ENCODE measurements around the gene ARHGEF10L. TPM values are rescaled to one million over a fixed set of nuclear protein-coding genes. Genes with fewer than 3 reads are reported as not detected.

ARHGEF10L gene
- total RNA-seq, 3 donors from 2014 or later = 0.08 to 0.24 TPM; not detected in 1

DNA sequence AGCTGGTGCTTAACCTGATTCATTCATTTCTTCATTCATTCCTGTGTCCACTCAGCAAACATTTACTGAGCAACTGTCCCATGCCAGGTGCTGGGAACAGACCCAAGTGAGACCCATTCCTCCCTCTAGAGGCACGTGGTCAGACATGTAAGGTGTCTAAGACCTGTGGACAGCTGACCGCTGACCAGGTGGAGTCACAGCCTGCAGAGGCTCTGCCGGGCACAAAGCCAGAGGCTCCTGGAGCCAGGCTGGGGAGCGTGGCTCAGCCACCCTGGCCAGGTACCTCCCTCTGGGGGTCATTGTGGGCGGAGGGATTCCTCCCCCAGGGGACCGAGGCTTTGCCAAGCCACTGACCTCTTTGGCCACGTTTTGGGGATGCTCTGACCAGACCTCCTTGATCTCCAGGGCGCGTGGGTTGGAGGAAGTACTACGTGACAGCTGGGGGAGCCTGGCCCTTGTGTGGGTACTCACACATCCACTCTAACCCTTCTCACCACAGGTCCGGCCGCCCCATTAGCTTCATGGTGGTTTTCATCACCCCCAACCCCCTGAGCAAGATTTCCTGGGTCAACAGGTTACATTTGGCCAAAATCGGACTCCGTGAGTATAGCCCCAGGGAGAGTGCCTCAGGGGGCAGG, 100.3 kb downstream of the ARHGEF10L start:
- Mint-ChIP-seq H3K27me3 (ENCODE audit: low read depth) (peaks cover 16% of the 10 kb centered on the region), H3K4me3 (no peak overlapping the region), H3K9me3 (no peaks in the 10 kb centered on the region), H3K36me3 (ENCODE audit: insufficient read depth) (no peaks in the 10 kb centered on the region), H3K4me1 (ENCODE audit: low read depth) (peaks cover 2% of the 10 kb centered on the region)
- DNase-seq (no peak), ATAC-seq (no peak)

DNA sequence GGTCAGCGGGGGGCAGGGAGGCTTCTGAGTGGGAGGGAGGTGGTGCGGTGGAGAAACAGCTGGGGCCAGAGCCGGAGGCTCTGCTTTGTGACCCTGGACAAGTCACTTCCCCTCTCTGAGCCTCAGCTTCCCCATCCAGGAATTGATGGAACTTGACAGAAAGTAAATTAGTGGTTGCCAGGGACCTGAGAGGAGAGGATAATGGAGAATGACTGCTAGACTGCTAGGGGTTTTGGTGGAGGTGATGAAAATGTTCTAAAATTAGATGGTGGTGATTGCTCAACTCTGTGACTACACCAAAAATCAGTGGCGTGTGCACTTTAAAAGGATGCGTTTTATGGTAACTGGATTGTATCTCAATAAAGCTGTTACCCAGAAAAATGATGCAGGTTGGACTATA, 100.9 kb downstream of the ARHGEF10L start:
- Mint-ChIP-seq H3K36me3 (ENCODE audit: insufficient read depth) (no peaks in the 10 kb centered on the region), H3K27me3 (ENCODE audit: low read depth) (peaks cover 16% of the 10 kb centered on the region), H3K4me3 (no peak overlapping the region), H3K4me1 (ENCODE audit: low read depth) (peaks cover 2% of the 10 kb centered on the region), H3K9me3 (no peaks in the 10 kb centered on the region)
- DNase-seq (no peak), ATAC-seq (no peak)

DNA sequence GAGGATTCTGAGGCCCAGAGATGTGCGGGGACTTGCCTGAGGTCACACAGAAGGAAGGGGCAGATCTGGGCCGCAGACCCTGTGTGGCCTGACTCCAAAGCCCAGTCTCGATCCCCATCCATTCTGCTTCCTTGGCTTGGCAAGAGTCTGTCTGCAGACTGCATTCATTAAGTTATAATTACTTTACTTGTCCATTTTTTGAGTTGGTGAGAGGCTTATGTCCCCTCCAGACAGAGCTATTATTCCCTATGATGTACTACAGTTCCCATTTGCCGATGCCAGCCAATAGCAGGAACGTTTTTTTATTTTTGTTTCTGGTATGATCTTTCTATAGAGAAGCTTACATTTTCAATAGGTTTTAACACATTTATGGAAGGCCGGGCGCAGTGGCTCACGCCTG, 101.5 kb downstream of the ARHGEF10L start:
- ATAC-seq = no peak
- Mint-ChIP-seq H3K36me3 (ENCODE audit: insufficient read depth) (no peaks in the 10 kb centered on the region), H3K4me3 (no peak overlapping the region), H3K4me1 (ENCODE audit: low read depth) (no peaks in the 10 kb centered on the region), H3K27me3 (ENCODE audit: low read depth) (peaks cover 16% of the 10 kb centered on the region), H3K9me3 (no peaks in the 10 kb centered on the region)
- no peak for DNase-seq

DNA sequence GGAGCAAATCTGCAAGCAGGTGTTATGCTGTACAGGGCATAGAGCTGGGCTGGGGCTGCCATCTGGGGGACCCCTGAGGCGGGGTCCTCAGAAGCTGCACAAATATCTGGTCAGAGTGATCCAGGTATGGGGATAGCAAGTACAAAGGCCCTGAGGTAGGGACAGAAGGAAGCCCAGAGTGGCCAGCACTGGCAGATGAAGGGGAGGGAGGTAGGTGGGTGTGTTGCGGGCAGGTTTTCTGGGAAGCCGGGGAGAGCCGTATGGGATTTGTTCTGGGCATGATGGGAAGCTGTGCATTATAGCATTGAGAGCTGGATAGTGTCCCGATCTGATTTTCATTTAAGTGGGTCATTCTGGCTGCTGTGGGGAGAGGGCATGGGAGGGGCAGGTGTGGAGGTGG, 102.7 kb downstream of the ARHGEF10L start:
- Mint-ChIP-seq H3K9me3 (no peaks in the 10 kb centered on the region), H3K27me3 (ENCODE audit: low read depth) (peaks cover 16% of the 10 kb centered on the region)

DNA sequence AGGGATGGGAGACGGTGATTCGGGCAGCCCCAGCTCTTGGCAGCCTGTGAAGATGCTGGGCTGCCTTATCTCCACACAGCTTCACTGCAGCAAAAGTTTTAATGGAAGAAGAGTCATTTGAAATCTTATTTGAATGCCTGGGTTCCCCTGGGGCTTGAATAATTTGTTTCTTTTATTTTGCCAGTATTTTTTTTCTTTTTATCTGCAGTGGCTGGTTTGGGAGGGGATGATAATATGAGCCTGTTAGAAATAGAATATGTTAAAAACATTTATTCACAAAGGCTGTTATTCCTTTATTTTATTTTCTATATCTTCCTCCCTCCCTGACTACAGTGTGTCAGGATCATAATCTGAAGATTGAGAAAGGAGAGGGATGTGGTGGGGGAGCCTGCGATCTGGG, 103.4 kb downstream of the ARHGEF10L start:
- Mint-ChIP-seq H3K27me3 (ENCODE audit: low read depth) (peaks cover 16% of the 10 kb centered on the region), H3K4me1 (ENCODE audit: low read depth) (no peaks in the 10 kb centered on the region), H3K4me3 (no peak overlapping the region), H3K9me3 (no peaks in the 10 kb centered on the region), H3K36me3 (ENCODE audit: insufficient read depth) (no peaks in the 10 kb centered on the region)
- DNase-seq (no peak), ATAC-seq (no peak)

More for the DNA sequence above, 102.7 kb downstream of the ARHGEF10L start:
- ATAC-seq (no peak), DNase-seq (no peak)
- H3K4me3 Mint-ChIP-seq = no peak overlapping the region
- H3K36me3 Mint-ChIP-seq (ENCODE audit: insufficient read depth) = no peaks in the 10 kb centered on the region
- no peaks in the 10 kb centered on the region for H3K4me1 Mint-ChIP-seq (ENCODE audit: low read depth)

DNA sequence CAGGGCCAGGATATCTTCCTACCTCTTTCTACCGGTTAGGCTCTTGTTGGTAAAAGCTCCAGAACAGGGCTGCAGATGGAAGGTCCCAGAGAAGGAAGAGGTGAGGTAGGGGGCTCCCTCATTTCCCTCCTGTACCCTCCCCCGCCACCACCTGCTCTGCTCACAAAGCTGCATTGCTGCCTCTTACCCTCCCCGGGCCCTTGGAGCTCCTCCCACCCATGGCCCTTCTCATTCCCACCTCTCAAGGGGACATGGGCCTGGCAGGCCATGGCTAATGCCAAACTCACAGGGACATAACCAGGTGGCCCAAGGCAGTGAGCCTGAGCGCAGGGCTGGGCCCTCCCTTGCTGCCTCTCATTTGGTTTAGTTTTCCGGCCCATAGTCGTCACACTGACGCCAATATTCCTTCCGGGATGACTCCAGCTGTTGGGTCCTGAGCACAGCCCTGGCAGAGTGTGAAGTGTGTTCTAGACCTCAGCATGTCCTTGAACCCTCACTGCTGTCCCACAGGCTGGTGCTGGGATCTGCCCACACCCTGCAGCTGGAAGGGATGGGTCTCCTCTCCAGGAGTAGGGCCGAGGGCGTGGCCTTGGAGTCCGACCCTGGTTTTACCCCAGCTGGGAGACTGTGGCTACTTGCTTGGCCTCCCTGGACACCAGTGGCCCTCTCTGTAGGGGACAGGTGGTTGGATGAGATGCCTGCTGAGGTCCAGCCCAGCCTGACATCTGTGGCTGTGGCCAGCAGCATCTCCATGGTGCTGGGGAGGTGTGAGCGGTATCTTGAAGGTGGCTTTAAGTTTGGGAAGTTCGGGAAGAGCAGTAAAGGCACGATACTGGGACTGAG, 104.6 kb downstream of the ARHGEF10L start:
- peaks cover 13% of the 10 kb centered on the region for H3K27me3 Mint-ChIP-seq (ENCODE audit: low read depth)
- no peaks in the 10 kb centered on the region for H3K36me3 Mint-ChIP-seq (ENCODE audit: insufficient read depth)
- H3K4me3 Mint-ChIP-seq = no peak overlapping the region
- no peaks in the 10 kb centered on the region for H3K9me3 Mint-ChIP-seq
- H3K4me1 Mint-ChIP-seq (ENCODE audit: low read depth) = no peaks in the 10 kb centered on the region
- ATAC-seq (no peak), DNase-seq (no peak)

DNA sequence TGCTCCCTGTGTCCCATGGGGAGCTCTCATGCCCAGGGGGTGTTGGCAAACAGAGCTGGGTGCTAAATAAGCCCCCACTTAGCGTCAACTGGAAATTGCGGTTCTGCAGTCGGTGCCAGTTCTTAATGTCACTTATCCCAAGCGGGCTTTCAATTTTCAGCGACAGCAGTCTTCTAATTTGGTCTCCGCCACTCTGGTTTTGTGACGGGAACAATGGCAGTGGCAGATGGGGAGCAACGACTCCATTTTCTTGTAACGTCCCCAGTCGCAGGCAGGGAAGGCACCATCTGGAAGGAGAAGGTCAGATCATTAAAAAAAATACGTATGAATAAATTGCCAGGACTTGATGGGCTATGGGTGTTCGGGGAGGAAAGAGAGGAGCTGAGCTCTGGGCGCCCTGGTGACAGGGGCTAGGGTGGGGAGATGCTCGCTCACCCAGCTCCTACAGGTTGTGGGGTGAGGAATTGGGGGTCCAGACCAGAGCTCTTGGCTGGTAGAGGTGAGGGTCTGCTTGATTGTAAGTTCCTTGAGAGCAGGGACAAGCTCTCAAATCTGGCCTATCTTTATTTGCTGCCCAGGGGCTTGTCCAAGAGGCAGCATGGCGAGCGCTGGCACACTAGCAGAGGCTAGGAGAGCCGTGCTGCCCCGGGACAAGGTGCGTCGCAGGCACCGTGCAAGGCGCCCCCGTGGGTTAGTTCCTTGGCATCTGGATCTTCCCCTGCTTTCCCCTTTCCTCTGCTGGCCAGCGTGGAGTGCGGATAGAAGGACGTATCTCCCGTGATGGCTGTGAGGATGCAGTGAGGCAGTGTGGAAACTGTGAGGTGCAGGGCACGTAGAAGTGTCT, 105.8 kb downstream of the ARHGEF10L start:
- peaks cover 8% of the 10 kb centered on the region for H3K27me3 Mint-ChIP-seq (ENCODE audit: low read depth)
- H3K9me3 Mint-ChIP-seq = no peaks in the 10 kb centered on the region
- no peak for ATAC-seq
- H3K4me1 Mint-ChIP-seq (ENCODE audit: low read depth) = no peaks in the 10 kb centered on the region
- no peaks in the 10 kb centered on the region for H3K36me3 Mint-ChIP-seq (ENCODE audit: insufficient read depth)
- no peak overlapping the region for H3K4me3 Mint-ChIP-seq
- no peak for DNase-seq

DNA sequence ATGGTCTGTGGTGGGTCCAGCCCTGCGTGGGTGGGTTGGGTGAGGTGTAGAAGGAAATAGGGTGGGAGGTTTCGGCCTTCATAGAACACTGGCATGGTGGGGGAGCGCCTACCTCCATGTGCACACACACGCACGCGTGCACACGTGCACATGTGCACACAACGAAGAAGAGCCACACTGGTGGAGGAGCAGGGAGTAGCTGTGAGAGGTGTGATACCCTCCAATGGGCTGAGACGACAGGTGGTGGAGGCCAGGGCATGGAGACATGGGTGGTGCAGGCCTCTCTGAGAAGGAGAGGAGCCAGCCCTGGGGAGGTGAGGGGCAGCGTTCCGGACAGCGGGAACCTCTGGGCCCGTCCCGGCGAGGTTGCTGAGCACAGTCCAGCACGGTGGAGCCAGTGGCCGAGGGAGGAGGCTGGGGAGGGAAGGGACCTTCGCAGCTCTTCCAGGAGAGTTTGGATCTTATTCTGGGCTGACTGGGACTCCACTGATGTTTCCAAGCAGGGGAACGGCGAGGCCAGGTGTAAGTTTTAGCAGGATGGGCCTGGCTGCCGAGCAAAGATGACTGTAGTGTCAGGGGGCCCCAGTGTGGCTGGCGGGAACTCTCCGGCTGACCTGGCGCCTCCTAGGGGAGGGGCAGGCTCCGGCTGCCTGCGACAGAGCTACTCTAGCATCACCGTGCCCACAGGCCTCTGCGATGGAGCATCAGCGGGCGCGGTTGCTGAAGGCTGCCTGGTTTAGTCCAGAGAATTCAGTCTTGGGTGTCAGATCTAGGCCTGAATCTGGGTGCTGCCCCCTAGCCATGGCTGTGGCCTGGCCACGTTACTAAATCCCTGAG, 107.2 kb downstream of the ARHGEF10L start:
- no peaks in the 10 kb centered on the region for H3K36me3 Mint-ChIP-seq (ENCODE audit: insufficient read depth)
- no peaks in the 10 kb centered on the region for H3K9me3 Mint-ChIP-seq
- no peak for ATAC-seq
- no peaks in the 10 kb centered on the region for H3K4me1 Mint-ChIP-seq (ENCODE audit: low read depth)
- no peak for DNase-seq
- no peak overlapping the region for H3K4me3 Mint-ChIP-seq
- peaks cover 8% of the 10 kb centered on the region for H3K27me3 Mint-ChIP-seq (ENCODE audit: low read depth)

DNA sequence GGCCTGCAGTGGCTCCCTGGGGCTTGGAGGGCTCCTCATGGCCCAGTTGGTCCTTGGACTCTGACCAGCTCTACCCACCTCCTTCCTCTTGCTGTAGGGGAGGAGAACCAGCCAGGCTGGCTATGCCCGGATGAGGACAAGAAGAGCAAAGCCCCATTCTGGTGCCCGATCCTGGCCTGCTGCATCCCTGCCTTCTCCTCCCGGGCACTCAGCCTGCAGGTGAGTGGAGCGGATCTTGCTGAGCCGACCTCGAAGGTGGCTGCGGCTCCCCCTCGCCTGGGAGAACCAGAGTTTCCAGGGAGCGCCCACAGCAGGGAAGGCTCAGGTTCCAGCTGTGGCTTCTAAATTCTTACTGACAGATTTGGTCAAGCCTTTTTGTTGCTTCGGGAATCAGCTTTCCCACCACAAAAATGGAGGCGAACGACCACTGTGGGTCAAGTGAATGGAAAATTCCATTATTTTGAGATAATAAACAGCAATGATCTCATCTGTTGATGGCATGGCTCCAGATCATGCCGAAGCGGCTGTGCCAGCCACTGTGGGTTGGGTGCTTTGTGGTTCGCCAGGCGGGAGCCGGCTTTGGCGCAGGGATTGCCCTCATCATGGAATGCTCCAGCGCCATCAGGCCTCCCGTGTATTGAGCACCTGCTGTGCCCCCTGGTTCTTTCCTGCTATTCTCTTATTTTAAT, 109.1 kb downstream of the ARHGEF10L start:
- no peak overlapping the region for H3K4me3 Mint-ChIP-seq
- no peaks in the 10 kb centered on the region for H3K27me3 Mint-ChIP-seq (ENCODE audit: low read depth)
- ATAC-seq (no peak), DNase-seq (no peak)
- no peaks in the 10 kb centered on the region for H3K9me3 Mint-ChIP-seq
- no peaks in the 10 kb centered on the region for H3K36me3 Mint-ChIP-seq (ENCODE audit: insufficient read depth)
- no peaks in the 10 kb centered on the region for H3K4me1 Mint-ChIP-seq (ENCODE audit: low read depth)

DNA sequence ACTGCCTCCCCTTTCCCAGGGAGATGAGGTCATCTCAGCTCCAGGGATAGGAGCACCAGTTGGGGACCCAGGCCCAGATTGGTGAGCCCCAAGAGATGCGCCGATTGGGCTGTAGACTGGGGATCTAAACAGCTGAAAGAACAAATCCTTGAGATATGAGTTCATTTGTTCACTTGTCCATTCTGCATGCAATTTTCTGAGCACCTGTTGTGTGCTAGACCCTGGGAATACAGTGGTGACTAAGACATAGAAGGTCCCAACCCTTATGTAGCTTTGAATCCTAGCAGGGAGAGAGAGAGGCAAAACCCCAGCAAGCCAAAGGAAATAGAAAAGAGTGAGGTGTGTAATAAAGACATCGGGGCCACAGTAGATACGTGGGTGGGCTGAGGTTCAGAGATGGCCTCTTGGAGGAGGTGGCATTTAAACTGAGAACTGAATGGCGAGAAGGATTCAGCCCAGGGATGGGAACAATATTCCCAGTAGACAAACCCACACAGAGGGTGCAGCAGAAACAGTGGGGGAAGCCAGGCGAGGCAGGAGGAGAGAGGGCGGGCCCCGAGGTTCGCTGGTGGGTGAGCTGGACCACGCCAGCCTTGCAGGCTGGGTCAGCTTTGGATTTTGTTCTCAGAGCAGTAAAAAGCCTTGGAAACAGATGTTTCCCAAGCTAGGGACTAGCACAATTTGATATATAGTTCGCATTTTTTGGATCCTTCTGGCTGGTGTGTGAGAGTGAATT, 110.0 kb downstream of the ARHGEF10L start:
- DNase-seq (no peak), ATAC-seq (no peak)
- H3K4me3 Mint-ChIP-seq = no peak overlapping the region
- H3K4me1 Mint-ChIP-seq (ENCODE audit: low read depth) = no peaks in the 10 kb centered on the region
- H3K9me3 Mint-ChIP-seq = no peaks in the 10 kb centered on the region
- H3K36me3 Mint-ChIP-seq (ENCODE audit: insufficient read depth) = no peaks in the 10 kb centered on the region
- no peaks in the 10 kb centered on the region for H3K27me3 Mint-ChIP-seq (ENCODE audit: low read depth)

DNA sequence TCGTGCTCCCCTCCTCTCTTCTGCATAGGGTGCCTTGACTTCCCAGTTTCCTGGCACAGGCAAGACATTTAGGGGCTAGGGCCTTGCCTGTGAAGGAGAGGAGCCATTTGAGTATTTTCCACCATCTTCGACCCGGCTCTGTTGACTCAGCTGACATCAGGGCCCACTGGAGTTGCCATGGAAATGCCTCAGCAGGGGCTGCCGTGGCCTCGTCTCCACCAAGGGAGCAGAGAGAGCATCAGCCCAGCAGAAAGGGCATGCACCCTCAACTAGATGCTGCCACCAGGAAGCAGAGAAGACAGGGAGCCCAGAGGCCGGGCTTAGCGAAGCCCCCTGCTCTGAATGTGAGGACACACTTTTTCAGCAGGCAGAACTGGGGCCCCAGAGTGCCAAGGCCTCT, 113.8 kb downstream of the ARHGEF10L start:
- ATAC-seq (no peak), DNase-seq (no peak)
- no peaks in the 10 kb centered on the region for H3K4me1 Mint-ChIP-seq (ENCODE audit: low read depth)
- H3K9me3 Mint-ChIP-seq = no peaks in the 10 kb centered on the region
- H3K4me3 Mint-ChIP-seq = no peak overlapping the region
- no peaks in the 10 kb centered on the region for H3K36me3 Mint-ChIP-seq (ENCODE audit: insufficient read depth)
- H3K27me3 Mint-ChIP-seq (ENCODE audit: low read depth) = no peaks in the 10 kb centered on the region

DNA sequence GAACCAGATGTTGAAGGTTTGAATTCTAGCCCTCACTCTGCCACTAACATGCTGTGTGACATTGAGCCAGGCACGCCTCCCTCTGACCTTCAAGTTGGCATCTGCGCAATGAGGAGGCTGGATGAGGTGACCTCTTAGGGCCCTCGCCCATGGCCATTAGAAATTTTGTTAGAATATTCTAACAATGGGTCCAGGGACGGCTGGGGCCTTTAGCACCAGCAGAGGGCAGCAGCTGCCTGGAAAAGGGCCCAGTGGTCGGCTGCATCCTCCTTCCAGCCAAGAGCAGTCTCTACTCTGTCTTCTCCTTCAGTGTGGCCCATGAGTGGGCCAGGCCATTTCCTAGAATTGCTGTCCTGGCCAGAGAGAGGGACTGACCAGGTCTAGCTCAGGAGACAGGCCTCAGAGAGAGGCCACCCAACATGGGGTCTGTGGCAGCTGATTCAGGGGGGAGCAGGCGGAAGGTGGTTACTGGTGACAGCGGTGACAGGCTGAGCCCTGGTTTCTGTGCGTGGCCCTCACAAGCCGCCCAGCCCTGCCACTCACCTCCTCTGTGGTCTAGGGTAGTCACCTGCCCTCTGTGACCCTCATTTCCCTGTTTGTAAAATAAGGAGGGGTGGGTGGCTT, 114.3 kb downstream of the ARHGEF10L start:
- ATAC-seq (peak; percentile 41 to 52), DNase-seq (no peak)
- Mint-ChIP-seq H3K9me3 (no peaks in the 10 kb centered on the region), H3K27me3 (ENCODE audit: low read depth) (no peaks in the 10 kb centered on the region), H3K36me3 (ENCODE audit: insufficient read depth) (no peaks in the 10 kb centered on the region), H3K4me1 (ENCODE audit: low read depth) (no peaks in the 10 kb centered on the region), H3K4me3 (no peak overlapping the region)

Measured in activated T-cell treated with anti-CD3 and anti-CD28 coated beads, Interleukin-2, amount 50 U/mL, for 4 hours (primary cell).